Dedifferentiated amniotic fluid mesenchymal stem cell (primary cell): Measurements from ENCODE around the gene RNF26.

Source experiments
- DNase-seq: peaks from one replicate; pipeline ENCODE4 v3.0.0-alpha.2; 2016; ENCODE audit errors: extremely low spot score

Gene RNF26

GRCh38 chr11:119316016-119316728 lies 18.2 kb upstream of the RNF26 start:
- DNase-seq: no peak

GRCh38 chr11:119316729-119317591 lies 17.4 kb upstream of the RNF26 start, which contains the start of gene MCAM:
TSS of gene MCAM (minus strand) at chr11:119317130. CDS start at chr11:119317101, 29 bp downstream.
- no peak for DNase-seq

- no peak for DNase-seq
These were observed 16.6 kb upstream of the RNF26 start for GRCh38 chr11:119317592-119318239.

- no peak for DNase-seq
These were observed 15.8 kb upstream of the RNF26 start for GRCh38 chr11:119318240-119319135.

GRCh38 chr11:119319136-119319699 lies 15.1 kb upstream of the RNF26 start:
- no peak for DNase-seq

GRCh38 chr11:119319700-119320239 lies 14.6 kb upstream of the RNF26 start:
- no peak for DNase-seq

- no peak for DNase-seq
These were observed 14.0 kb upstream of the RNF26 start for GRCh38 chr11:119320240-119320775.

GRCh38 chr11:119320776-119321524 lies 13.4 kb upstream of the RNF26 start:
- no peak for DNase-seq

- no peak for DNase-seq
These were observed 12.0 kb upstream of the RNF26 start for GRCh38 chr11:119322360-119322739.

- DNase-seq: no peak
These were observed 11.3 kb upstream of the RNF26 start for GRCh38 chr11:119322921-119323531.

GRCh38 chr11:119323532-119324033 lies 10.7 kb upstream of the RNF26 start:
- peak; percentile 64 for DNase-seq

- no peak for DNase-seq
These were observed 10.1 kb upstream of the RNF26 start for GRCh38 chr11:119324189-119324588.

GRCh38 chr11:119329320-119329719 lies 5.0 kb upstream of the RNF26 start:
- no peak for DNase-seq

GRCh38 chr11:119330237-119330636 lies 4.1 kb upstream of the RNF26 start:
- no peak for DNase-seq

GRCh38 chr11:119332111-119332765 lies 2.1 kb upstream of the RNF26 start:
- DNase-seq: no peak

GRCh38 chr11:119335091-119335654 lies 846 bp downstream of the RNF26 start:
- no peak for DNase-seq

GRCh38 chr11:119335655-119336543 lies 1.6 kb downstream of the RNF26 start:
- DNase-seq: no peak
